ENCODE results near the gene GNRH2.
A peak's percentile ranks its signal among the peaks of the same experiment; 100 is the strongest.

Gene GNRH2

GRCh38 chr20:3045816-3046676 is 2.6 kb downstream of the GNRH2 start, which contains the start of gene MRPS26:
Gene MRPS26, plus strand, starts transcription at chr20:3046052. Its CDS starts 17 bp downstream, at chr20:3046069.
- H3K27ac ChIP-seq (ENCODE audit: extremely low read depth, low read depth, low read length), result peak within 1 kb of the TSS; percentile 97
- peak within 1 kb of the TSS; percentile 83 for H3K4me3 ChIP-seq (ENCODE audit: low read depth, low read length)
- no peaks in the 10 kb centered on the region for H3K9me3 ChIP-seq (ENCODE audit: control insufficient read depth, insufficient read depth, low read depth, low read length)
- CTCF ChIA-PET, result interaction anchor here (0.5 to 0.8 kb wide), 2 partner anchors 8 to 463 kb away, joined by 3 read pairs; no protein-coding TSS in a partner anchor
- POLR2A ChIA-PET, result interaction anchor here (0.6 to 1.5 kb wide), 6 partner anchors 16 to 575 kb away, joined by 3 to 7 read pairs (median 4); partner anchors contain the start of genes SLC4A11 and SNRPB
- H3K4me1 ChIP-seq (ENCODE audit: control insufficient read depth, insufficient read depth, low read length), result peaks cover 17% of the 10 kb centered on the region
- peaks cover 25 to 32% of the 10 kb centered on the region in 2 experiments for H3K36me3 ChIP-seq (ENCODE audit: control insufficient read depth in 2 of 2, insufficient read depth in 1 of 2, low read length in 2 of 2)
- TF ChIP-seq, protein P1, sequence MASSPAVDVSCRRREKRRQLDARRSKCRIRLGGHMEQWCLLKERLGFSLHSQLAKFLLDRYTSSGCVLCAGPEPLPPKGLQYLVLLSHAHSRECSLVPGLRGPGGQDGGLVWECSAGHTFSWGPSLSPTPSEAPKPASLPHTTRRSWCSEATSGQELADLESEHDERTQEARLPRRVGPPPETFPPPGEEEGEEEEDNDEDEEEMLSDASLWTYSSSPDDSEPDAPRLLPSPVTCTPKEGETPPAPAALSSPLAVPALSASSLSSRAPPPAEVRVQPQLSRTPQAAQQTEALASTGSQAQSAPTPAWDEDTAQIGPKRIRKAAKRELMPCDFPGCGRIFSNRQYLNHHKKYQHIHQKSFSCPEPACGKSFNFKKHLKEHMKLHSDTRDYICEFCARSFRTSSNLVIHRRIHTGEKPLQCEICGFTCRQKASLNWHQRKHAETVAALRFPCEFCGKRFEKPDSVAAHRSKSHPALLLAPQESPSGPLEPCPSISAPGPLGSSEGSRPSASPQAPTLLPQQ (tag by site-specific recombination; IDR thresholded peaks at IDR 0.05), result peak; percentile 62
- TF ChIP-seq ZXDB (tag by site-specific recombination; IDR thresholded peaks at IDR 0.05), result peak; percentile 88
- TF ChIP-seq, protein P2, sequence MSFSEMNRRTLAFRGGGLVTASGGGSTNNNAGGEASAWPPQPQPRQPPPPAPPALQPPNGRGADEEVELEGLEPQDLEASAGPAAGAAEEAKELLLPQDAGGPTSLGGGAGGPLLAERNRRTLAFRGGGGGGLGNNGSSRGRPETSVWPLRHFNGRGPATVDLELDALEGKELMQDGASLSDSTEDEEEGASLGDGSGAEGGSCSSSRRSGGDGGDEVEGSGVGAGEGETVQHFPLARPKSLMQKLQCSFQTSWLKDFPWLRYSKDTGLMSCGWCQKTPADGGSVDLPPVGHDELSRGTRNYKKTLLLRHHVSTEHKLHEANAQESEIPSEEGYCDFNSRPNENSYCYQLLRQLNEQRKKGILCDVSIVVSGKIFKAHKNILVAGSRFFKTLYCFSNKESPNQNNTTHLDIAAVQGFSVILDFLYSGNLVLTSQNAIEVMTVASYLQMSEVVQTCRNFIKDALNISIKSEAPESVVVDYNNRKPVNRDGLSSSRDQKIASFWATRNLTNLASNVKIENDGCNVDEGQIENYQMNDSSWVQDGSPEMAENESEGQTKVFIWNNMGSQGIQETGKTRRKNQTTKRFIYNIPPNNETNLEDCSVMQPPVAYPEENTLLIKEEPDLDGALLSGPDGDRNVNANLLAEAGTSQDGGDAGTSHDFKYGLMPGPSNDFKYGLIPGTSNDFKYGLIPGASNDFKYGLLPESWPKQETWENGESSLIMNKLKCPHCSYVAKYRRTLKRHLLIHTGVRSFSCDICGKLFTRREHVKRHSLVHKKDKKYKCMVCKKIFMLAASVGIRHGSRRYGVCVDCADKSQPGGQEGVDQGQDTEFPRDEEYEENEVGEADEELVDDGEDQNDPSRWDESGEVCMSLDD (tag by site-specific recombination; IDR thresholded peaks at IDR 0.05), result 0 out of 2 replicates have a peak, but pooled peaks have one; percentile 49
- peak; percentile 51; the same call in 1 of the 2 replicates for TF ChIP-seq ZSCAN5A (tag by site-specific recombination; IDR thresholded peaks at IDR 0.05)
- no peak for TF ChIP-seq ZNF623 (tag by site-specific recombination; IDR thresholded peaks at IDR 0.05)
- no peak for TF ChIP-seq FEZF1 (tag by site-specific recombination; IDR thresholded peaks at IDR 0.05)
- no peak for TF ChIP-seq ZNF473 (tag by site-specific recombination; IDR thresholded peaks at IDR 0.05)
- TF ChIP-seq, protein P3, sequence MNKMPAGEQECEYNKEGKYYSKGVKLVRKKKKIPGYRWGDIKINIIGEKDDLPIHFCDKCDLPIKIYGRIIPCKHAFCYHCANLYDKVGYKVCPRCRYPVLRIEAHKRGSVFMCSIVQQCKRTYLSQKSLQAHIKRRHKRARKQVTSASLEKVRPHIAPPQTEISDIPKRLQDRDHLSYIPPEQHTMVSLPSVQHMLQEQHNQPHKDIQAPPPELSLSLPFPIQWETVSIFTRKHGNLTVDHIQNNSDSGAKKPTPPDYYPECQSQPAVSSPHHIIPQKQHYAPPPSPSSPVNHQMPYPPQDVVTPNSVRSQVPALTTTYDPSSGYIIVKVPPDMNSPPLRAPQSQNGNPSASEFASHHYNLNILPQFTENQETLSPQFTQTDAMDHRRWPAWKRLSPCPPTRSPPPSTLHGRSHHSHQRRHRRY (tag by site-specific recombination; IDR thresholded peaks at IDR 0.05), result 0 out of 2 replicates have a peak, but pooled peaks have one; percentile 39
- TF ChIP-seq ZNF561 (tag by site-specific recombination; IDR thresholded peaks at IDR 0.05; ENCODE audit: borderline replicate concordance), result peak; percentile 78; the same call in 1 of the 2 replicates
- TF ChIP-seq BCL11B (tag by site-specific recombination; IDR thresholded peaks at IDR 0.05; ENCODE audit: low read depth), result no peak
- 0 out of 2 replicates have a peak, but pooled peaks have one; percentile 37 for TF ChIP-seq ZFP41 (tag by site-specific recombination; IDR thresholded peaks at IDR 0.05; ENCODE audit: borderline replicate concordance)
- TF ChIP-seq ZNF335 (tag by site-specific recombination; conservative IDR thresholded peaks at IDR 0.05), result peak; percentile 97
- peak; percentile 85; the same call in 1 of the 2 replicates for TF ChIP-seq PATZ1 (tag by site-specific recombination; IDR thresholded peaks at IDR 0.05)
- TF ChIP-seq TSHZ1 (tag by site-specific recombination; IDR thresholded peaks at IDR 0.05; ENCODE audit: borderline replicate concordance), result no peak
- no peak for TF ChIP-seq ZNF48 (tag by site-specific recombination; IDR thresholded peaks at IDR 0.05)
- TF ChIP-seq, protein P4, sequence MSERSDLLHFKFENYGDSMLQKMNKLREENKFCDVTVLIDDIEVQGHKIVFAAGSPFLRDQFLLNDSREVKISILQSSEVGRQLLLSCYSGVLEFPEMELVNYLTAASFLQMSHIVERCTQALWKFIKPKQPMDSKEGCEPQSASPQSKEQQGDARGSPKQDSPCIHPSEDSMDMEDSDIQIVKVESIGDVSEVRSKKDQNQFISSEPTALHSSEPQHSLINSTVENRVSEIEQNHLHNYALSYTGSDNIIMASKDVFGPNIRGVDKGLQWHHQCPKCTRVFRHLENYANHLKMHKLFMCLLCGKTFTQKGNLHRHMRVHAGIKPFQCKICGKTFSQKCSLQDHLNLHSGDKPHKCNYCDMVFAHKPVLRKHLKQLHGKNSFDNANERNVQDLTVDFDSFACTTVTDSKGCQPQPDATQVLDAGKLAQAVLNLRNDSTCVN (tag by site-specific recombination; optimal IDR thresholded peaks at IDR 0.05), result peak; percentile 99
- peak; percentile 96 for TF ChIP-seq ZNF76 (tag by site-specific recombination; IDR thresholded peaks at IDR 0.05; ENCODE audit: borderline replicate concordance, low read depth)
- peak; percentile 76 for TF ChIP-seq SCRT2 (tag by site-specific recombination; IDR thresholded peaks at IDR 0.05)
- peak; percentile 14 for TF ChIP-seq KLF1 (tag by site-specific recombination; IDR thresholded peaks at IDR 0.05)
- TF ChIP-seq ZBTB20 (tag by site-specific recombination; IDR thresholded peaks at IDR 0.05), result peak; percentile 97
- TF ChIP-seq ZNF366 (tag by site-specific recombination; conservative IDR thresholded peaks at IDR 0.05), result peak; percentile 72; the same call in 1 of the 2 replicates
- peak; percentile 79 for TF ChIP-seq EGR2 (tag by site-specific recombination; IDR thresholded peaks at IDR 0.05; ENCODE audit: low read depth)

Data from HEK293 (cell line).